Vagina (tissue), 2 donors: ENCODE data around the gene CAP2. TPM values are rescaled to one million over a fixed set of nuclear protein-coding genes. Genes with fewer than 3 reads are reported as not detected.
"Not testable (repeated sequence)": the region's sequence is repeated elsewhere in the genome, so short reads cannot be mapped to it uniquely, and the experiment has no call there.

ENCODE experiments used
- DNase-seq, 2 donors: peaks; one replicate each; pipeline ENCODE4 v3.0.0-alpha.2; 2017; ENCODE audit errors: extremely low spot score in 2 of 2
- H3K27ac ChIP-seq: fragments of 200-600 bp; sonication (generic); one replicate; pipeline ENCODE4 v1.5.1; 2019
- H3K27me3 ChIP-seq: fragments of 200-600 bp; sonication (generic); one replicate; pipeline ENCODE4 v1.5.1; 2019
- H3K36me3 ChIP-seq, 2 donors: fragments of 200-600 bp; sonication (generic); one replicate each; pipeline ENCODE4 v1.5.1; 2017 to 2019
- H3K4me1 ChIP-seq: fragments of 200-600 bp; sonication (generic); one replicate; pipeline ENCODE4 v1.5.1; 2019
- H3K4me3 ChIP-seq, 2 donors: fragments of 200-600 bp; sonication (generic); 1 replicate in 1 of 2; 2 replicates in 1 of 2; pipeline ENCODE4 v1.5.1; 2016 to 2019
- H3K9me3 ChIP-seq: fragments of 200-600 bp; sonication (generic); one replicate; pipeline ENCODE4 v1.5.1; 2019
- CTCF ChIP-seq, 3 experiments: fragments of 450-650 bp in 2 of 3; fragments of 200-600 bp in 1 of 3; sonication (generic) in 1 of 3; IDR thresholded peaks; one replicate each; pipeline ENCODE4 v1.5.1; 2017 to 2019; ENCODE audit warnings: antibody characterized with exemption in 3 of 3, mild to moderate bottlenecking in 2 of 3, moderate library complexity in 2 of 3
- POLR2A ChIP-seq, 2 donors: fragments of 450-650 bp; IDR thresholded peaks; one replicate each; pipeline ENCODE4 v1.6.1; 2017; ENCODE audit warnings: antibody characterized with exemption in 2 of 2, mild to moderate bottlenecking in 2 of 2, moderate library complexity in 2 of 2
- POLR2AphosphoS5 ChIP-seq, 2 donors: sonication (generic); formaldehyde crosslinking; IDR thresholded peaks; one replicate each; pipeline ENCODE4 v1.9.0; 2017; ENCODE audit warnings: antibody characterized with exemption in 2 of 2, mild to moderate bottlenecking in 2 of 2, low read depth in 1 of 2; ENCODE audit not compliant: insufficient read depth in 1 of 2
- intact Hi-C: fragments of 100-400 bp; cut with DNase I; formaldehyde crosslinking; loops from one replicate; pipeline ENCODE4 v1.15.1; 2023
- total RNA-seq: library from RNA; depleted of rRNA; stranded (reverse); fragments of >200 nt; gene quantifications from one replicate; pipeline ENCODE4 v1.2.3, GENCODE V29; 2016

Gene CAP2
- total RNA-seq, 1 donor from 2014 or later: 9.6 TPM

DNA sequence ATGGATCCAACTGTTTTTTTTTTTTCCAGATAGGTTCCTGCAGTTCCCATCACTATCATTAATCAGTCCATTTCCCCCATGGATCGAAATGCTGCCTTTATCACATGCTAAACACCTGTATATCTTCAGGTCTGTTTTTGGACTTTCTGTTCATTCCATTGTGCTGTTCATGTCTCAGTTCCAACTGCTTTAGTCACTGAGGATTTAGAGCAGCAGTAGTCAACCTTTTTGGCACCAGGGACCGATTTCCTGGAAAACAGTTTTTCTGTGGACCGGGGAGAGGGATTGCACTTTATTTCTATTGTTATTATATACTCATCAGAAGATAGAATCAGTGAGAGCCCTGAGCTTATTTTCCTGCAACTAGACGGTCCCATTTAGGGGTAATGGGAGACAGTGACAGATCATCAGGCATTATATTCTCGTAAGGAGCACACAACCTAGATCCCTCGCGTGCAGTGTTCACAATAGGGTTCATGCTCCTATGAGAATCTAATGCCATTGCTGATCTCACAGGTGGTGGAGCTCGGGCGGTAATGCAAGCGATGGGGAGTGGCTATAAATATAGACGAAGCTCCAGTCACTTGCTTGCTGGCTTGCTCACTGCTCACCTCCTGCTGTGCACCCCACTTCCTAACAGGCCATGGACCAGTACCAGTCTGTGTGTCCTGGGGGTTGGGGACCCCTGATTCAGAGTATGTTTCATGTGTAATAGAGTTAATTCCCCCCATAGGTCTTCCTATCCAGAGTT lies 46.0 kb downstream of the CAP2 start:
- no peak overlapping the region for H3K27ac ChIP-seq
- H3K4me3 ChIP-seq: no peak overlapping the region
- no peaks in the 10 kb centered on the region for H3K4me1 ChIP-seq
- H3K9me3 ChIP-seq: no peaks in the 10 kb centered on the region
- no peaks in the 10 kb centered on the region for H3K27me3 ChIP-seq
- intact Hi-C loops: no loop called here
- TF ChIP-seq POLR2AphosphoS5 (IDR thresholded peaks at IDR 0.05; ENCODE audit: insufficient read depth in 1 of 2, low read depth in 1 of 2) (no peak), CTCF (IDR thresholded peaks at IDR 0.05) (no peak), POLR2A (IDR thresholded peaks at IDR 0.05) (no peak)
- no peaks in the 10 kb centered on the region for H3K36me3 ChIP-seq
- DNase-seq: no peak

DNA sequence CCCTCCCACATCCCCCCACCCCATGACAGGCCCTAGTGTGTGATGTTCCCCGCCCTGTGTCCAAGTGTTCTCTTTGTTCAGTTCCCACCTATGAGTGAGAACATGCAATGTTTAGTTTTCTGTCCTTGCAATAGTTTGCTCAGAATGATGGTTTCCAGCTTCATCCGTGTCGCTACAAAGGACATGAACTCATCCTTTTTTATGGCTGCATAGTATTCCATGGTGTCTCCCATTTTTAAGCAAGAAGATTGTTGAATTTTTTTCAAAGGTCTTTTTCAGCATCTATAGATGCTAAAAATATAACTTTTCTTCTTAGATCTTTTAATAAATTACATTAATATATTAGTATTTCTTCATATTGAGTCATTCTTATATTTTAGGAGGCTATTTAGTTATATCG lies 47.4 kb downstream of the CAP2 start:
- H3K27ac ChIP-seq, H3K4me3 ChIP-seq, intact Hi-C loops, H3K9me3 ChIP-seq, H3K27me3 ChIP-seq, H3K4me1 ChIP-seq, DNase-seq, H3K36me3 ChIP-seq: not testable (repeated sequence)

- no peak for DNase-seq
- no peak overlapping the region for H3K4me3 ChIP-seq
- no peak overlapping the region for H3K27ac ChIP-seq
- H3K27me3 ChIP-seq: no peaks in the 10 kb centered on the region
- TF ChIP-seq CTCF (IDR thresholded peaks at IDR 0.05) (no peak), POLR2AphosphoS5 (IDR thresholded peaks at IDR 0.05; ENCODE audit: insufficient read depth in 1 of 2, low read depth in 1 of 2) (no peak), POLR2A (IDR thresholded peaks at IDR 0.05) (no peak)
- intact Hi-C loops: no loop called here
- H3K4me1 ChIP-seq: no peaks in the 10 kb centered on the region
- no peaks in the 10 kb centered on the region for H3K9me3 ChIP-seq
- no peaks in the 10 kb centered on the region for H3K36me3 ChIP-seq
Measured at GRCh38 chr6:17442196-17442595, 48.8 kb downstream of the CAP2 start.

DNA sequence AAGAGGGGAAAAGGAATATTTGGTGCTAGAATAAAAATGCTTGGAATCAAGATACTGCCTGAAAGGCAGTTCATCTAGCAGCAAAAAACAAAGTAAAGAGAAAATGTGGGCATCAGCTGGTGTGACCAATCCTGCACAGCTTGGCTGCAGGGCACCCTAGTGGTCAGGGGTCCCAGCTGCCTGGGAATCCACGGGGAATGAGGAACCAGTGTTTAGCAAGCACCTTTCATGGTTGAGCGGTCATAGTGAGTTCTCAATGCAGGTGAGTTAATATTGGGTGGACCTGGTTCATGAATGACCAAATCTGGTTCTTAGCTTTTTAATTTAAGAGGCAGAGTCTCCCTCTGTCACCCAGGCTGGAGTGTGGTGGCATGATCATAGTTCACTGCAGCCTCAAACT lies 53.3 kb downstream of the CAP2 start:
- no peaks in the 10 kb centered on the region for H3K36me3 ChIP-seq
- DNase-seq: no peak
- no peaks in the 10 kb centered on the region for H3K4me1 ChIP-seq
- no peaks in the 10 kb centered on the region for H3K9me3 ChIP-seq
- no peak overlapping the region for H3K27ac ChIP-seq
- no peak overlapping the region for H3K4me3 ChIP-seq
- no peak for TF ChIP-seq POLR2A (IDR thresholded peaks at IDR 0.05)
- TF ChIP-seq POLR2AphosphoS5 (IDR thresholded peaks at IDR 0.05; ENCODE audit: insufficient read depth in 1 of 2, low read depth in 1 of 2): no peak
- TF ChIP-seq CTCF (IDR thresholded peaks at IDR 0.05): no peak
- no peaks in the 10 kb centered on the region for H3K27me3 ChIP-seq
- intact Hi-C loops: no loop called here

DNA sequence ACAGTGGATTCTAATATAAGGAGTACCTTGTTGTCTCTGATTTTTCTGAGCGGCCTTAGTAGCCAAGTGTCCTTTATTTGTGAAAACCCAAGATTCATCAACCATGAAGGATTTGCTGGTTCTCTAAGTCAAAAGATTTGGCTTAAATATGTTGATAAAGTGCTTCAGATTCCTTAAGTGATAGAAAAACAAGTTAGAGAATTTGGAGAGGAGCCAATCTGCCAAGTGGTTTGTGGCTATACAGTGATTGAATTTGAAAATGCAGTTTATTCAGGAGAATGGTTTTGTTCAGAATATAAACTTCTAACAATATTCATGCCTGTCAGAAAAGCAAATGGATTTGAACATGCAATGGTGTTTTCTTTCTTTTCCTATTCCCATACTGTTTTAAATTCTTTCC lies 54.8 kb downstream of the CAP2 start:
- intact Hi-C loops: no loop called here
- Histone ChIP-seq H3K4me1 (no peaks in the 10 kb centered on the region), H3K27ac (no peak overlapping the region), H3K36me3 (no peaks in the 10 kb centered on the region), H3K9me3 (no peaks in the 10 kb centered on the region), H3K27me3 (no peaks in the 10 kb centered on the region), H3K4me3 (no peak overlapping the region)
- no peak for TF ChIP-seq CTCF (IDR thresholded peaks at IDR 0.05)
- TF ChIP-seq POLR2A (IDR thresholded peaks at IDR 0.05): no peak
- TF ChIP-seq POLR2AphosphoS5 (IDR thresholded peaks at IDR 0.05; ENCODE audit: insufficient read depth in 1 of 2, low read depth in 1 of 2): no peak
- no peak for DNase-seq
